Vagina (tissue), 2 donors: ENCODE data around the gene TPD52L2. TPM values are rescaled to one million over a fixed set of nuclear protein-coding genes. Genes with fewer than 3 reads are reported as not detected.

Experiments used
- DNase-seq, 2 donors: peaks; one replicate each; pipeline ENCODE4 v3.0.0-alpha.2; 2017; ENCODE audit errors: extremely low spot score in 2 of 2
- H3K27ac ChIP-seq: fragments of 200-600 bp; sonication (generic); one replicate; pipeline ENCODE4 v1.5.1; 2019
- H3K27me3 ChIP-seq: fragments of 200-600 bp; sonication (generic); one replicate; pipeline ENCODE4 v1.5.1; 2019
- H3K36me3 ChIP-seq, 2 donors: fragments of 200-600 bp; sonication (generic); one replicate each; pipeline ENCODE4 v1.5.1; 2017 to 2019
- H3K4me1 ChIP-seq: fragments of 200-600 bp; sonication (generic); one replicate; pipeline ENCODE4 v1.5.1; 2019
- H3K4me3 ChIP-seq, 2 donors: fragments of 200-600 bp; sonication (generic); 1 replicate in 1 of 2; 2 replicates in 1 of 2; pipeline ENCODE4 v1.5.1; 2016 to 2019
- H3K9me3 ChIP-seq: fragments of 200-600 bp; sonication (generic); one replicate; pipeline ENCODE4 v1.5.1; 2019
- CTCF ChIP-seq, 3 experiments: fragments of 450-650 bp in 2 of 3; fragments of 200-600 bp in 1 of 3; sonication (generic) in 1 of 3; IDR thresholded peaks; one replicate each; pipeline ENCODE4 v1.5.1; 2017 to 2019; ENCODE audit warnings: antibody characterized with exemption in 3 of 3, mild to moderate bottlenecking in 2 of 3, moderate library complexity in 2 of 3
- POLR2A ChIP-seq, 2 donors: fragments of 450-650 bp; IDR thresholded peaks; one replicate each; pipeline ENCODE4 v1.6.1; 2017; ENCODE audit warnings: antibody characterized with exemption in 2 of 2, mild to moderate bottlenecking in 2 of 2, moderate library complexity in 2 of 2
- POLR2AphosphoS5 ChIP-seq, 2 donors: sonication (generic); formaldehyde crosslinking; IDR thresholded peaks; one replicate each; pipeline ENCODE4 v1.9.0; 2017; ENCODE audit warnings: antibody characterized with exemption in 2 of 2, mild to moderate bottlenecking in 2 of 2, low read depth in 1 of 2; ENCODE audit not compliant: insufficient read depth in 1 of 2
- intact Hi-C: fragments of 100-400 bp; cut with DNase I; formaldehyde crosslinking; loops from one replicate; pipeline ENCODE4 v1.15.1; 2023
- total RNA-seq: library from RNA; depleted of rRNA; stranded (reverse); fragments of >200 nt; gene quantifications from one replicate; pipeline ENCODE4 v1.2.3, GENCODE V29; 2016

The TPD52L2 gene
- total RNA-seq, 1 donor from 2014 or later = 90.1 TPM

GRCh38 chr20:63834491-63834880, 30.6 kb upstream of the TPD52L2 start:
- H3K9me3 ChIP-seq = no peaks in the 10 kb centered on the region
- H3K4me1 ChIP-seq = peaks cover 40% of the 10 kb centered on the region
- peak overlapping the region; percentile 88 for H3K27ac ChIP-seq
- no peaks in the 10 kb centered on the region for H3K36me3 ChIP-seq
- DNase-seq = no peak
- no peak for TF ChIP-seq CTCF (IDR thresholded peaks at IDR 0.05)
- TF ChIP-seq POLR2A (IDR thresholded peaks at IDR 0.05) = no peak
- TF ChIP-seq POLR2AphosphoS5 (IDR thresholded peaks at IDR 0.05; ENCODE audit: insufficient read depth in 1 of 2, low read depth in 1 of 2) = no peak
- H3K4me3 ChIP-seq = no peak overlapping the region
- H3K27me3 ChIP-seq = no peaks in the 10 kb centered on the region
- intact Hi-C loops = no loop called here

- H3K27me3 ChIP-seq = no peaks in the 10 kb centered on the region
- peaks cover 34% of the 10 kb centered on the region for H3K4me1 ChIP-seq
- no peaks in the 10 kb centered on the region for H3K9me3 ChIP-seq
- no peak overlapping the region for H3K4me3 ChIP-seq
- peak overlapping the region; percentile 88 for H3K27ac ChIP-seq
- H3K36me3 ChIP-seq = no peaks in the 10 kb centered on the region
- intact Hi-C loops = no loop called here
- peak in 1 of 2 donors; percentile 96 for DNase-seq
- TF ChIP-seq POLR2AphosphoS5 (IDR thresholded peaks at IDR 0.05; ENCODE audit: insufficient read depth in 1 of 2, low read depth in 1 of 2) (peak; percentile 36 to 75), POLR2A (IDR thresholded peaks at IDR 0.05) (no peak)
Observed at GRCh38 chr20:63835021-63835858, 29.8 kb upstream of the TPD52L2 start.

GRCh38 chr20:63836458-63837344, 28.4 kb upstream of the TPD52L2 start:
- Histone ChIP-seq H3K4me3 (no peak overlapping the region), H3K9me3 (no peaks in the 10 kb centered on the region), H3K36me3 (no peaks in the 10 kb centered on the region), H3K4me1 (peaks cover 33% of the 10 kb centered on the region), H3K27me3 (no peaks in the 10 kb centered on the region), H3K27ac (no peak overlapping the region)
- DNase-seq = no peak
- intact Hi-C loops = no loop called here
- TF ChIP-seq POLR2AphosphoS5 (IDR thresholded peaks at IDR 0.05; ENCODE audit: insufficient read depth in 1 of 2, low read depth in 1 of 2) (no peak), POLR2A (IDR thresholded peaks at IDR 0.05) (no peak), CTCF (IDR thresholded peaks at IDR 0.05) (no peak)

GRCh38 chr20:63837479-63837878, 27.6 kb upstream of the TPD52L2 start:
- intact Hi-C loops = no loop called here
- TF ChIP-seq POLR2AphosphoS5 (IDR thresholded peaks at IDR 0.05; ENCODE audit: insufficient read depth in 1 of 2, low read depth in 1 of 2) = no peak
- TF ChIP-seq POLR2A (IDR thresholded peaks at IDR 0.05) = no peak
- no peak for TF ChIP-seq CTCF (IDR thresholded peaks at IDR 0.05)
- Histone ChIP-seq H3K4me3 (no peak overlapping the region), H3K36me3 (no peaks in the 10 kb centered on the region), H3K27ac (no peak overlapping the region), H3K9me3 (no peaks in the 10 kb centered on the region), H3K27me3 (no peaks in the 10 kb centered on the region), H3K4me1 (peaks cover 26% of the 10 kb centered on the region)
- DNase-seq = no peak

GRCh38 chr20:63839620-63840019, 25.4 kb upstream of the TPD52L2 start:
- H3K27me3 ChIP-seq = no peaks in the 10 kb centered on the region
- no peak overlapping the region for H3K27ac ChIP-seq
- no peak for DNase-seq
- intact Hi-C loops = no loop called here
- no peaks in the 10 kb centered on the region for H3K9me3 ChIP-seq
- peaks cover 11% of the 10 kb centered on the region for H3K4me1 ChIP-seq
- no peak overlapping the region for H3K4me3 ChIP-seq
- H3K36me3 ChIP-seq = no peaks in the 10 kb centered on the region
- TF ChIP-seq POLR2A (IDR thresholded peaks at IDR 0.05) = no peak
- no peak for TF ChIP-seq POLR2AphosphoS5 (IDR thresholded peaks at IDR 0.05; ENCODE audit: insufficient read depth in 1 of 2, low read depth in 1 of 2)
- no peak for TF ChIP-seq CTCF (IDR thresholded peaks at IDR 0.05)
